Thoracic aorta (tissue), 2 donors: ENCODE data around the gene PPP6R3. TPM values are rescaled to one million over a fixed set of nuclear protein-coding genes. Genes with fewer than 3 reads are reported as not detected.

Source experiments
- ATAC-seq: fragments of 150-250 bp; one replicate; pipeline ENCODE4 v1.8.0; 2017; ENCODE audit warnings: low read depth; ENCODE audit not compliant: insufficient number of reproducible peaks, low FRiP score
- DNase-seq: peaks from one replicate; pipeline ENCODE4 v3.0.0-alpha.2; 2020; ENCODE audit warnings: low spot score
- H3K27ac ChIP-seq, 2 donors: fragments of 200-600 bp; sonication (generic); 1 replicate in 1 of 2; 2 replicates in 1 of 2; pipeline ENCODE4 v1.5.1; 2016; ENCODE audit warnings: mild to moderate bottlenecking in 2 of 2, moderate library complexity in 2 of 2
- H3K27me3 ChIP-seq: fragments of 200-600 bp; sonication (generic); replicated peaks from 2 replicates; pipeline ENCODE4 v1.6.0; 2016; ENCODE audit warnings: mild to moderate bottlenecking; ENCODE audit not compliant: insufficient read depth
- H3K36me3 ChIP-seq: fragments of 200-600 bp; sonication (generic); one replicate; pipeline ENCODE4 v1.5.1; 2016
- H3K4me1 ChIP-seq, 2 donors: fragments of 200-600 bp; sonication (generic); 1 replicate in 1 of 2; 2 replicates in 1 of 2; pipeline versions ENCODE4 v1.5.1 to v1.6.0; 2016; ENCODE audit warnings: low read depth in 2 of 2, mild to moderate bottlenecking in 1 of 2; ENCODE audit not compliant: control insufficient read depth in 1 of 2
- H3K4me3 ChIP-seq: fragments of 200-600 bp; sonication (generic); 2 replicates; pipeline ENCODE4 v1.5.1; 2016; ENCODE audit warnings: mild to moderate bottlenecking
- H3K9me3 ChIP-seq: fragments of 200-600 bp; sonication (generic); 2 replicates; pipeline ENCODE4 v1.5.1; 2016
- CTCF ChIP-seq: fragments of 200-600 bp; sonication (generic); IDR thresholded peaks from one replicate; pipeline ENCODE4 v1.5.1; 2019; ENCODE audit warnings: antibody characterized with exemption
- total RNA-seq, 2 donors: library from RNA; depleted of rRNA; stranded (reverse); fragments of >200 nt; gene quantifications; one replicate each; pipeline versions ENCODE4 v1.1.0 to v1.2.3, GENCODE V29; 2016

Gene PPP6R3
- 100 to 1,000 TPM in 1 of 2 donors, 10 to 100 TPM in 1; 75.4 to 166 TPM for total RNA-seq

GRCh38 chr11:68460741-68461574, at the start of gene PPP6R3:
Gene PPP6R3 (plus strand): TSS chr11:68460752. CDS start chr11:68537665, 76,913 bp downstream.
- no peaks in the 10 kb centered on the region for H3K36me3 ChIP-seq
- H3K27ac ChIP-seq, result peak within 1 kb of the TSS; percentile 91 to 94
- H3K9me3 ChIP-seq, result no peaks in the 10 kb centered on the region
- no peak for DNase-seq
- no peaks in the 10 kb centered on the region for H3K27me3 ChIP-seq
- peak; percentile 39 for ATAC-seq
- peaks cover 38 to 49% of the 10 kb centered on the region in 2 donors for H3K4me1 ChIP-seq
- H3K4me3 ChIP-seq, result peak within 1 kb of the TSS; percentile 94
- TF ChIP-seq CTCF, result no peak

GRCh38 chr11:68411501-68411991, 49.0 kb upstream of the PPP6R3 start:
- H3K36me3 ChIP-seq, result peaks cover 58% of the 10 kb centered on the region
- ATAC-seq, result no peak

GRCh38 chr11:68412593-68413475, 47.7 kb upstream of the PPP6R3 start:
- H3K4me1 ChIP-seq, result no peaks in the 10 kb centered on the region
- no peak overlapping the region for H3K4me3 ChIP-seq
- no peaks in the 10 kb centered on the region for H3K27me3 ChIP-seq
- DNase-seq (no peak), ATAC-seq (no peak)
- no peaks in the 10 kb centered on the region for H3K9me3 ChIP-seq
- peaks cover 60% of the 10 kb centered on the region for H3K36me3 ChIP-seq
- no peak for TF ChIP-seq CTCF
- no peak overlapping the region for H3K27ac ChIP-seq

More at GRCh38 chr11:68411501-68411991, 49.0 kb upstream of the PPP6R3 start:
- Histone ChIP-seq H3K4me3 (no peak overlapping the region), H3K27ac (no peak overlapping the region), H3K27me3 (no peaks in the 10 kb centered on the region), H3K9me3 (no peaks in the 10 kb centered on the region), H3K4me1 (no peaks in the 10 kb centered on the region)
- no peak for TF ChIP-seq CTCF
- DNase-seq, result no peak

GRCh38 chr11:68413591-68413999, 47.0 kb upstream of the PPP6R3 start:
- Histone ChIP-seq H3K27me3 (no peaks in the 10 kb centered on the region), H3K36me3 (peaks cover 61% of the 10 kb centered on the region), H3K27ac (no peak overlapping the region), H3K4me3 (no peak overlapping the region), H3K4me1 (no peaks in the 10 kb centered on the region), H3K9me3 (no peaks in the 10 kb centered on the region)
- DNase-seq (no peak), ATAC-seq (no peak)
- no peak for TF ChIP-seq CTCF
